ENCODE measurements around the gene ARHGAP4. TPM values are rescaled to one million over a fixed set of nuclear protein-coding genes. Genes with fewer than 3 reads are reported as not detected.

ARHGAP4 gene
- total and polyA plus RNA-seq, 10 of the 15 experiments (the other 5 are each of a cell fraction or from before 2014, with no cell fraction given) = 0.71 to 120 (median 44.3) TPM

DNA sequence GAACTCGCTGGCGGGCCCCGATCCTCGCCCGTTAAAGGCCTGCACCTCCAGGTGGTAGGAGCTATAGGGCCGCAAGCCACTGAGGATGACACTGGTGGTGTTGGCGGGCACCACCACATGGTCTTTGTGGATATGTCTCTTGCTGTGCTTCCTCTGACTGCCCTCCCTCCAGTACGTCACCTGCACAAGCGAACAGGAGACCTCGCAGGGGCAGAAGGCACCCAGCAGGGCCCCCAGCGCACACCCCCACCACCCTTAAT lies 60.8 kb downstream of the ARHGAP4 start:
- ChIA-PET POLR2A (no interaction called here), RAD21 (ENCODE audit: unreplicated experiment) (no interaction called here), SMC1A (ENCODE audit: uncharacterized antibody, unreplicated experiment) (no interaction called here), CTCF (no interaction called here)
- in situ Hi-C loops (cut with MboI) = no loop called here
- no peaks in the 10 kb centered on the region; a peak in 1 of 4 replicates for H3K27me3 ChIP-seq (replicated peaks in 1 of 2; ENCODE audit: control insufficient read depth in 2 of 2, insufficient read depth in 2 of 2, low read length in 1 of 2)
- H3K9ac ChIP-seq (ENCODE audit: control insufficient read depth, insufficient read depth, low read length) = no peak overlapping the region
- H3K4me2 ChIP-seq (ENCODE audit: control insufficient read depth, insufficient read depth) = no peak overlapping the region
- no peak overlapping the region for H3K4me3 ChIP-seq
- H3K4me1 ChIP-seq (ENCODE audit: control insufficient read depth, insufficient read depth, low read length) = no peaks in the 10 kb centered on the region
- H4K20me1 ChIP-seq (ENCODE audit: control insufficient read depth, insufficient read depth) = no peaks in the 10 kb centered on the region
- no peaks in the 10 kb centered on the region for H3K9me3 ChIP-seq (replicated peaks; ENCODE audit: control insufficient read depth, insufficient read depth, low read length)
- H2AFZ ChIP-seq (ENCODE audit: control insufficient read depth, low read depth, low read length) = no peak overlapping the region
- H3K27ac ChIP-seq (ENCODE audit: control insufficient read depth, insufficient read depth) = no peak overlapping the region
- no peaks in the 10 kb centered on the region for H3K36me3 ChIP-seq (ENCODE audit: control insufficient read depth in 2 of 2, insufficient read depth in 2 of 2, low read length in 1 of 2)
- no TSS peak for BruUV-seq (replicated peaks)
- DNase-seq (ENCODE audit: low read depth, low spot score) (no peak), FAIRE-seq (no peak), ATAC-seq (no peak)
- H3K79me2 ChIP-seq (ENCODE audit: control insufficient read depth, insufficient read depth, low read length) = no peaks in the 10 kb centered on the region
- intact Hi-C loops (cut with micrococcal nuclease; ENCODE audit: unreplicated experiment) = no loop called here
- WGBS (ENCODE audit: insufficient coverage, insufficient replicate concordance, low lambda C conversion rate, missing lambda C conversion rate) = 59% methylated on average over 11 of the region's 11 CpGs
- TF ChIP-seq BHLHE40 (IDR thresholded peaks at IDR 0.05; ENCODE audit: borderline replicate concordance in 1 of 2, low read depth in 2 of 2, low read length in 1 of 2) (no peak), BCL11A (IDR thresholded peaks at IDR 0.05; ENCODE audit: low read depth, low read length) (no peak), TCF3 (IDR thresholded peaks at IDR 0.05; ENCODE audit: borderline replicate concordance, insufficient read depth, low read depth, low read length) (no peak), JUND (IDR thresholded peaks at IDR 0.05; ENCODE audit: low read depth, low read length) (no peak), IRF4 (IDR thresholded peaks at IDR 0.05; ENCODE audit: low read depth, low read length) (no peak), NFYB (IDR thresholded peaks at IDR 0.05; ENCODE audit: insufficient read depth, low read depth, low read length) (no peak)
- TF ChIP-seq, protein P1, sequence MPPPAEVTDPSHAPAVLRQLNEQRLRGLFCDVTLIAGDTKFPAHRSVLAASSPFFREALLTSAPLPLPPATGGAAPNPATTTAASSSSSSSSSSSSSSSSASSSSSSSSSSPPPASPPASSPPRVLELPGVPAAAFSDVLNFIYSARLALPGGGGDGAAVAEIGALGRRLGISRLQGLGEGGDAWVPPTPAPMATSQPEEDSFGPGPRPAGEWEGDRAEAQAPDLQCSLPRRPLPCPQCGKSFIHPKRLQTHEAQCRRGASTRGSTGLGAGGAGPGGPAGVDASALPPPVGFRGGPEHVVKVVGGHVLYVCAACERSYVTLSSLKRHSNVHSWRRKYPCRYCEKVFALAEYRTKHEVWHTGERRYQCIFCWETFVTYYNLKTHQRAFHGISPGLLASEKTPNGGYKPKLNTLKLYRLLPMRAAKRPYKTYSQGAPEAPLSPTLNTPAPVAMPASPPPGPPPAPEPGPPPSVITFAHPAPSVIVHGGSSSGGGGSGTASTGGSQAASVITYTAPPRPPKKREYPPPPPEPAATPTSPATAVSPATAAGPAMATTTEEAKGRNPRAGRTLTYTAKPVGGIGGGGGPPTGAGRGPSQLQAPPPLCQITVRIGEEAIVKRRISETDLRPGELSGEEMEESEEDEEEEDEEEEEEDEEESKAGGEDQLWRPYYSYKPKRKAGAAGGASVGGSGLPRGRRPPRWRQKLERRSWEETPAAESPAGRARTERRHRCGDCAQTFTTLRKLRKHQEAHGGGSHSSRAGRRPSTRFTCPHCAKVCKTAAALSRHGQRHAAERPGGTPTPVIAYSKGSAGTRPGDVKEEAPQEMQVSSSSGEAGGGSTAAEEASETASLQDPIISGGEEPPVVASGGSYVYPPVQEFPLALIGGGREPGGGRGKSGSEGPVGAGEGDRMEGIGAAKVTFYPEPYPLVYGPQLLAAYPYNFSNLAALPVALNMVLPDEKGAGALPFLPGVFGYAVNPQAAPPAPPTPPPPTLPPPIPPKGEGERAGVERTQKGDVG (CRISPR knock-in tag; IDR thresholded peaks at IDR 0.05) = no peak
- TF ChIP-seq, protein P2, sequence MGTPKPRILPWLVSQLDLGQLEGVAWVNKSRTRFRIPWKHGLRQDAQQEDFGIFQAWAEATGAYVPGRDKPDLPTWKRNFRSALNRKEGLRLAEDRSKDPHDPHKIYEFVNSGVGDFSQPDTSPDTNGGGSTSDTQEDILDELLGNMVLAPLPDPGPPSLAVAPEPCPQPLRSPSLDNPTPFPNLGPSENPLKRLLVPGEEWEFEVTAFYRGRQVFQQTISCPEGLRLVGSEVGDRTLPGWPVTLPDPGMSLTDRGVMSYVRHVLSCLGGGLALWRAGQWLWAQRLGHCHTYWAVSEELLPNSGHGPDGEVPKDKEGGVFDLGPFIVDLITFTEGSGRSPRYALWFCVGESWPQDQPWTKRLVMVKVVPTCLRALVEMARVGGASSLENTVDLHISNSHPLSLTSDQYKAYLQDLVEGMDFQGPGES (IDR thresholded peaks at IDR 0.05) = no peak
- TF ChIP-seq, protein P3, sequence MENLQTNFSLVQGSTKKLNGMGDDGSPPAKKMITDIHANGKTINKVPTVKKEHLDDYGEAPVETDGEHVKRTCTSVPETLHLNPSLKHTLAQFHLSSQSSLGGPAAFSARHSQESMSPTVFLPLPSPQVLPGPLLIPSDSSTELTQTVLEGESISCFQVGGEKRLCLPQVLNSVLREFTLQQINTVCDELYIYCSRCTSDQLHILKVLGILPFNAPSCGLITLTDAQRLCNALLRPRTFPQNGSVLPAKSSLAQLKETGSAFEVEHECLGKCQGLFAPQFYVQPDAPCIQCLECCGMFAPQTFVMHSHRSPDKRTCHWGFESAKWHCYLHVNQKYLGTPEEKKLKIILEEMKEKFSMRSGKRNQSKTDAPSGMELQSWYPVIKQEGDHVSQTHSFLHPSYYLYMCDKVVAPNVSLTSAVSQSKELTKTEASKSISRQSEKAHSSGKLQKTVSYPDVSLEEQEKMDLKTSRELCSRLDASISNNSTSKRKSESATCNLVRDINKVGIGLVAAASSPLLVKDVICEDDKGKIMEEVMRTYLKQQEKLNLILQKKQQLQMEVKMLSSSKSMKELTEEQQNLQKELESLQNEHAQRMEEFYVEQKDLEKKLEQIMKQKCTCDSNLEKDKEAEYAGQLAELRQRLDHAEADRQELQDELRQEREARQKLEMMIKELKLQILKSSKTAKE (IDR thresholded peaks at IDR 0.05; ENCODE audit: low read depth, poor library complexity, severe bottlenecking) = no peak
- TF ChIP-seq, protein P4, sequence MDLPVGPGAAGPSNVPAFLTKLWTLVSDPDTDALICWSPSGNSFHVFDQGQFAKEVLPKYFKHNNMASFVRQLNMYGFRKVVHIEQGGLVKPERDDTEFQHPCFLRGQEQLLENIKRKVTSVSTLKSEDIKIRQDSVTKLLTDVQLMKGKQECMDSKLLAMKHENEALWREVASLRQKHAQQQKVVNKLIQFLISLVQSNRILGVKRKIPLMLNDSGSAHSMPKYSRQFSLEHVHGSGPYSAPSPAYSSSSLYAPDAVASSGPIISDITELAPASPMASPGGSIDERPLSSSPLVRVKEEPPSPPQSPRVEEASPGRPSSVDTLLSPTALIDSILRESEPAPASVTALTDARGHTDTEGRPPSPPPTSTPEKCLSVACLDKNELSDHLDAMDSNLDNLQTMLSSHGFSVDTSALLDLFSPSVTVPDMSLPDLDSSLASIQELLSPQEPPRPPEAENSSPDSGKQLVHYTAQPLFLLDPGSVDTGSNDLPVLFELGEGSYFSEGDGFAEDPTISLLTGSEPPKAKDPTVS (IDR thresholded peaks at IDR 0.05; ENCODE audit: low read depth, low read length) = no peak

All from GM12878 (cell line).